HG03432 (cell line): ENCODE data around the gene DND1.
"Not testable (repeated sequence)": the region's sequence is repeated elsewhere in the genome, so short reads cannot be mapped to it uniquely, and the experiment has no call there.

Source experiments
- ATAC-seq: cut with Tn5 transposase; IDR thresholded peaks from one replicate; pipeline ENCODE4 v1.9.1; 2021; ENCODE audit warnings: mild to moderate bottlenecking, moderate library complexity; ENCODE audit not compliant: unreplicated experiment

DND1 gene

GRCh38 chr5:140672455-140673186 is 755 bp downstream of the DND1 start:
- no peak for ATAC-seq

- ATAC-seq = no peak
Measured at GRCh38 chr5:140671472-140672125, 1.8 kb downstream of the DND1 start.

GRCh38 chr5:140671035-140671434 is 2.3 kb downstream of the DND1 start:
- ATAC-seq = not testable (repeated sequence)

- peak; percentile 98 for ATAC-seq
Measured at GRCh38 chr5:140664359-140665119, 8.8 kb downstream of the DND1 start, which contains the start of gene WDR55. WDR55 (plus strand) TSS chr5:140664904; CDS start chr5:140664913, 9 bp downstream.

GRCh38 chr5:140664030-140664358 is 9.4 kb downstream of the DND1 start:
- no peak for ATAC-seq

- ATAC-seq = not testable (repeated sequence)
Measured at GRCh38 chr5:140660371-140660770, 13.0 kb downstream of the DND1 start.

- no peak for ATAC-seq
Measured at GRCh38 chr5:140658870-140659269, 14.5 kb downstream of the DND1 start.

- no peak for ATAC-seq
Measured at GRCh38 chr5:140647042-140647419, 26.3 kb downstream of the DND1 start.

- no peak for ATAC-seq
Measured at GRCh38 chr5:140642718-140643117, 30.7 kb downstream of the DND1 start.

- no peak for ATAC-seq
Measured at GRCh38 chr5:140641716-140642115, 31.7 kb downstream of the DND1 start.

GRCh38 chr5:140639148-140639981 is 34.0 kb downstream of the DND1 start, which contains the start of gene TMCO6:
TMCO6 (plus strand) TSS chr5:140639451; CDS start chr5:140639528, 77 bp downstream.
- ATAC-seq = peak; percentile 96

- ATAC-seq = not testable (repeated sequence)
Measured at GRCh38 chr5:140638898-140639147, 34.6 kb downstream of the DND1 start.

- ATAC-seq = no peak
Measured at GRCh38 chr5:140637371-140638100, 35.8 kb downstream of the DND1 start.

GRCh38 chr5:140635291-140636257 is 37.8 kb downstream of the DND1 start:
- ATAC-seq = no peak

- no peak for ATAC-seq
Measured at GRCh38 chr5:140634103-140634502, 39.3 kb downstream of the DND1 start.

GRCh38 chr5:140633501-140633900 is 39.9 kb downstream of the DND1 start:
- ATAC-seq = no peak

GRCh38 chr5:140633021-140633471 is 40.3 kb downstream of the DND1 start, which contains the start of gene CD14:
CD14 (minus strand) TSS chr5:140633175; CDS start chr5:140633071, 104 bp downstream.
- peak; percentile 13 for ATAC-seq

GRCh38 chr5:140632366-140633020 is 40.9 kb downstream of the DND1 start:
- peak; percentile 61 for ATAC-seq
